HG03378 (cell line): ENCODE data around the gene ATG4D.
"Not testable (repeated sequence)": the region's sequence is repeated elsewhere in the genome, so short reads cannot be mapped to it uniquely, and the experiment has no call there.

Experiments
- ATAC-seq: cut with Tn5 transposase; IDR thresholded peaks from one replicate; pipeline ENCODE4 v1.9.1; 2021; ENCODE audit warnings: mild to moderate bottlenecking, moderate library complexity; ENCODE audit not compliant: unreplicated experiment

Gene ATG4D

GRCh38 chr19:10573793-10574192, 30.1 kb downstream of the ATG4D start:
- ATAC-seq = not testable (repeated sequence)

GRCh38 chr19:10574462-10574861, 30.8 kb downstream of the ATG4D start:
- ATAC-seq = no peak

GRCh38 chr19:10575011-10575716, 31.5 kb downstream of the ATG4D start:
- no peak for ATAC-seq

GRCh38 chr19:10577951-10578350, 34.2 kb downstream of the ATG4D start:
- no peak for ATAC-seq

- ATAC-seq = no peak
Measured at GRCh38 chr19:10580979-10581631, 37.4 kb downstream of the ATG4D start.

GRCh38 chr19:10582091-10582490, 38.4 kb downstream of the ATG4D start:
- ATAC-seq = no peak

GRCh38 chr19:10583036-10583776, 39.5 kb downstream of the ATG4D start:
- no peak for ATAC-seq

- ATAC-seq = no peak
Measured at GRCh38 chr19:10586396-10586795, 42.7 kb downstream of the ATG4D start.

GRCh38 chr19:10587022-10587838, 43.5 kb downstream of the ATG4D start, which contains the start of gene AP1M2:
Gene AP1M2, minus strand, starts transcription at chr19:10587312. Its CDS starts 81 bp downstream, at chr19:10587231.
- ATAC-seq = no peak

GRCh38 chr19:10587839-10588150, 44.1 kb downstream of the ATG4D start:
- no peak for ATAC-seq

GRCh38 chr19:10593148-10593547, 49.4 kb downstream of the ATG4D start:
- no peak for ATAC-seq

GRCh38 chr19:10593820-10594637, 50.3 kb downstream of the ATG4D start:
- ATAC-seq = no peak

- ATAC-seq = no peak
Measured at GRCh38 chr19:10600149-10600548, 56.4 kb downstream of the ATG4D start.

GRCh38 chr19:10601999-10602329, 58.3 kb downstream of the ATG4D start:
- ATAC-seq = no peak

- ATAC-seq = no peak
Measured at GRCh38 chr19:10602330-10603083, 58.8 kb downstream of the ATG4D start.
